IMR-90 (cell line): Measurements from ENCODE around the gene FBXO9. TPM values are rescaled to one million over a fixed set of nuclear protein-coding genes. Genes with fewer than 3 reads are reported as not detected.
A peak's percentile ranks its signal among the peaks of the same experiment; 100 is the strongest.
"Not testable (repeated sequence)": the region's sequence is repeated elsewhere in the genome, so short reads cannot be mapped to it uniquely, and the experiment has no call there.

ENCODE experiments used
- ATAC-seq: fragments of 200-7000 bp; cut with Tn5 transposase; 2 replicates; pipeline ENCODE4 v1.9.1; 2020; ENCODE audit warnings: low read depth, mild to moderate bottlenecking, moderate library complexity
- BruUV-seq: library from RNA; stranded (reverse); fragments of 400-500 nt; replicated peaks from 2 replicates; lab custom pipeline; 2021; lab: Mats Ljungman, UMichigan
- CTCF ChIA-PET: fragments of 300-600 bp; formaldehyde crosslinking; extraction: SDS; loops from one replicate; lab custom pipeline; 2021; ENCODE audit warnings: antibody characterized with exemption; lab: Yijun Ruan, JAX
- POLR2A ChIA-PET: fragments of 300-600 bp; sonication (Branson Sonifier 250); formaldehyde crosslinking; loops from one replicate; lab custom pipeline; 2022; ENCODE audit warnings: antibody characterized with exemption; ENCODE audit not compliant: unreplicated experiment; lab: Charles Lee
- DNase-seq: peaks from one replicate; pipeline ENCODE4 v3.0.0; 2013
- H2AFZ ChIP-seq: replicated peaks from 2 replicates; pipeline ENCODE3; 2013; ENCODE audit warnings: low read length, mild to moderate bottlenecking; ENCODE audit not compliant: poor library complexity
- H2AK5ac ChIP-seq: 2 replicates; pipeline ENCODE4 v1.6.1; 2013; ENCODE audit warnings: low read depth, low read length, inconsistent platforms
- H2AK9ac ChIP-seq: replicated peaks from 2 replicates; pipeline ENCODE3; 2013; ENCODE audit warnings: mild to moderate bottlenecking, low read depth, low read length, moderate library complexity; ENCODE audit not compliant: poor library complexity
- H2BK120ac ChIP-seq: 2 replicates; pipeline ENCODE4 v1.6.1; 2013; ENCODE audit warnings: low read depth, low read length, inconsistent platforms
- H2BK15ac ChIP-seq: 3 replicates; pipeline ENCODE4 v1.6.1; 2013; ENCODE audit warnings: low read depth, low read length, inconsistent platforms
- H2BK20ac ChIP-seq: 2 replicates; pipeline ENCODE4 v1.6.1; 2013; ENCODE audit warnings: low read depth, mild to moderate bottlenecking, inconsistent platforms, low read length, moderate library complexity
- H2BK5ac ChIP-seq: 2 replicates; pipeline ENCODE4 v1.6.1; 2013; ENCODE audit warnings: mild to moderate bottlenecking, low read depth, low read length, inconsistent platforms; ENCODE audit not compliant: poor library complexity, severe bottlenecking
- H3K14ac ChIP-seq: replicated peaks from 2 replicates; pipeline ENCODE4 v1.6.1; 2013; ENCODE audit warnings: low read depth, low read length, inconsistent platforms
- H3K18ac ChIP-seq: 2 replicates; pipeline ENCODE4 v1.6.1; 2013; ENCODE audit warnings: low read depth, low read length, control low read depth
- H3K23ac ChIP-seq: 2 replicates; pipeline ENCODE4 v1.6.1; 2013; ENCODE audit warnings: low read depth, low read length, inconsistent platforms
- H3K27ac ChIP-seq: 2 replicates; pipeline ENCODE4 v1.5.1; 2013; ENCODE audit warnings: mild to moderate bottlenecking, control low read depth, low read length; ENCODE audit not compliant: insufficient read depth
- H3K27me3 ChIP-seq: 2 replicates; pipeline ENCODE4 v1.6.1; 2013; ENCODE audit warnings: low read length; ENCODE audit not compliant: control insufficient read depth, insufficient read depth
- H3K36me3 ChIP-seq: 2 replicates; pipeline ENCODE4 v1.6.1; 2013; ENCODE audit warnings: low read length, mixed read lengths; ENCODE audit not compliant: control insufficient read depth, insufficient read depth
- H3K4ac ChIP-seq: 2 replicates; pipeline ENCODE4 v1.6.1; 2013; ENCODE audit warnings: low read depth, low read length, inconsistent platforms
- H3K4me1 ChIP-seq: 2 replicates; pipeline ENCODE4 v1.6.1; 2013; ENCODE audit warnings: low read length, mixed read lengths; ENCODE audit not compliant: control insufficient read depth, insufficient read depth
- H3K4me2 ChIP-seq: 2 replicates; pipeline ENCODE4 v1.6.1; 2013; ENCODE audit warnings: low read depth, mild to moderate bottlenecking, control low read depth, low read length, moderate library complexity
- H3K4me3 ChIP-seq: 2 replicates; pipeline ENCODE4 v1.5.1; 2013; ENCODE audit warnings: low read depth, mild to moderate bottlenecking, control low read depth, low read length, moderate library complexity; ENCODE audit not compliant: insufficient read depth
- H3K56ac ChIP-seq: 2 replicates; pipeline ENCODE4 v1.6.1; 2013; ENCODE audit warnings: low read length, inconsistent platforms; ENCODE audit not compliant: insufficient read depth; ENCODE audit errors: extremely low read depth
- H3K79me1 ChIP-seq, 2 experiments: 2 replicates each; pipeline ENCODE4 v1.6.1; 2013; ENCODE audit warnings: low read length in 2 of 2, inconsistent platforms in 1 of 2, low read depth in 1 of 2
- H3K9ac ChIP-seq: 2 replicates; pipeline ENCODE4 v1.6.1; 2013; ENCODE audit warnings: low read depth, low read length, control low read depth
- H3K9me1 ChIP-seq: 2 replicates; pipeline ENCODE4 v1.6.1; 2013; ENCODE audit warnings: low read length, inconsistent platforms; ENCODE audit not compliant: insufficient read depth
- H3K9me3 ChIP-seq: 2 replicates; pipeline ENCODE4 v1.6.1; 2013; ENCODE audit warnings: low read length; ENCODE audit not compliant: control insufficient read depth, insufficient read depth
- H4K20me1 ChIP-seq: 2 replicates; pipeline ENCODE4 v1.6.1; 2013; ENCODE audit warnings: low read length, inconsistent platforms; ENCODE audit not compliant: insufficient read depth
- H4K5ac ChIP-seq: 2 replicates; pipeline ENCODE4 v1.6.1; 2013; ENCODE audit warnings: mild to moderate bottlenecking, low read depth, low read length, control low read depth
- H4K8ac ChIP-seq, 2 experiments: 2 replicates each; pipeline ENCODE4 v1.6.1; 2013; ENCODE audit warnings: low read depth in 2 of 2, low read length in 2 of 2, control low read depth in 1 of 2, inconsistent platforms in 1 of 2
- H4K91ac ChIP-seq: 2 replicates; pipeline ENCODE4 v1.6.1; 2013; ENCODE audit warnings: low read depth, low read length, inconsistent platforms; ENCODE audit not compliant: insufficient read depth
- ELK1 ChIP-seq: fragments of 150-350 bp; IDR thresholded peaks from 2 replicates; pipeline ENCODE4 v1.6.1; 2016; ENCODE audit warnings: low read depth, mild to moderate bottlenecking, low read length, moderate library complexity, borderline replicate concordance
- WGBS, 2 experiments: methylation state at CpG; one replicate each; pipeline versions ENCODE4 v1.1.5 to v1.1.7; 2013; ENCODE audit warnings: missing lambda C conversion rate in 2 of 2; ENCODE audit not compliant: insufficient read length in 1 of 2; ENCODE audit errors: extremely low coverage in 2 of 2; 5-methylcytosine and 5-hydroxymethylcytosine counted together
- dilution Hi-C: fragments of 300-500 bp; cut with HindIII; formaldehyde crosslinking; loops from one replicate; pipeline ENCODE4 v1.14.3; 2018; ENCODE audit warnings: low sequenced_read_pairs; ENCODE audit not compliant: unreplicated experiment
- in situ Hi-C: fragments of 300-500 bp; cut with MboI; formaldehyde crosslinking; loops from 3 replicates; pipeline ENCODE4 v1.14.3; 2019; ENCODE audit warnings: low sequenced_read_pairs, inconsistent platforms, mixed read lengths
- intact Hi-C: fragments of 100-400 bp; cut with micrococcal nuclease; formaldehyde crosslinking; loops from 2 replicates; pipeline ENCODE4 v1.10.0; 2022
- polyA plus RNA-seq, 3 experiments: library from polyadenylated mRNA; depleted of rRNA; stranded (reverse); fragments of >200 nt; gene quantifications; 2 replicates each; pipeline ENCODE4 v1.2.3, GENCODE V29; 2012; ENCODE audit warnings: low replicate concordance in 1 of 3
- total RNA-seq: library from RNA; depleted of rRNA; stranded (reverse); fragments of >200 nt; gene quantifications from 2 replicates; pipeline ENCODE4 v1.2.3, GENCODE V29; 2012

The FBXO9 gene
- total and polyA plus RNA-seq, 2 of the 4 experiments (the other 2 are of a cell fraction), result 49.6 to 65.9 TPM

- peak overlapping the region; percentile 75 for H3K4me3 ChIP-seq
- peak overlapping the region; percentile 90; the same call in 1 of the 2 replicates for H3K56ac ChIP-seq
- H4K91ac ChIP-seq, result no peak overlapping the region
- H2BK15ac ChIP-seq, result 0 out of 3 replicates have a peak overlapping the region, but pooled peaks have one; percentile 96
- H3K18ac ChIP-seq, result no peak overlapping the region; the same call in 1 of the 2 replicates
- in situ Hi-C loops (no loop called here), intact Hi-C loops (no loop called here), dilution Hi-C loops (no loop called here)
- H3K4ac ChIP-seq, result peak overlapping the region; percentile 97; the same call in 1 of the 2 replicates
- ChIA-PET POLR2A (no interaction called here), CTCF (no interaction called here)
- no peak overlapping the region for H2AK9ac ChIP-seq
- H3K9me3 ChIP-seq, result no peaks in the 10 kb centered on the region
- H3K14ac ChIP-seq, result no peak overlapping the region
- peaks cover 8% of the 10 kb centered on the region for H3K4me1 ChIP-seq
- no peaks in the 10 kb centered on the region for H3K36me3 ChIP-seq
- peak overlapping the region; percentile 95 for H3K23ac ChIP-seq
- 0 out of 2 replicates have a peak overlapping the region, but pooled peaks have one; percentile 73 for H3K27ac ChIP-seq
- DNase-seq (no peak), ATAC-seq (no peak)
- no TSS peak for BruUV-seq
- peak overlapping the region; percentile 87 for H3K4me2 ChIP-seq
- no peaks in the 10 kb centered on the region for H3K27me3 ChIP-seq
- peak overlapping the region; percentile 85 for H2BK5ac ChIP-seq
- peak overlapping the region; percentile 96 for H2BK120ac ChIP-seq
- peaks cover 20 to 42% of the 10 kb centered on the region in 2 experiments for H3K79me1 ChIP-seq
- H2BK20ac ChIP-seq, result peak overlapping the region; percentile 92
- H4K8ac ChIP-seq, result peak overlapping the region; percentile 47 to 98
- no peak for TF ChIP-seq ELK1
- H4K5ac ChIP-seq, result peak overlapping the region; percentile 94; the same call in 1 of the 2 replicates
- peaks cover 12% of the 10 kb centered on the region; the same call in 1 of the 2 replicates for H4K20me1 ChIP-seq
- no CpG with 5 or more reads among the region's 5 CpGs for WGBS, 2 experiments
- no peak overlapping the region for H2AFZ ChIP-seq
- H2AK5ac ChIP-seq, result no peak overlapping the region
- H3K9ac ChIP-seq, result peak overlapping the region; percentile 93
- 0 out of 2 replicates have a peak, but pooled peaks cover 5% of the 10 kb centered on the region for H3K9me1 ChIP-seq
Measured at GRCh38 chr6:53062169-53062539, 3.0 kb upstream of the FBXO9 start.

GRCh38 chr6:53064255-53064654 lies 949 bp upstream of the FBXO9 start:
- CTCF ChIA-PET, H4K5ac ChIP-seq, BruUV-seq, H3K9ac ChIP-seq, H2BK15ac ChIP-seq, H3K14ac ChIP-seq, H2BK20ac ChIP-seq, in situ Hi-C loops, H2AK5ac ChIP-seq, H3K27me3 ChIP-seq, DNase-seq, H3K36me3 ChIP-seq, H3K9me1 ChIP-seq, H2BK120ac ChIP-seq, dilution Hi-C loops, H3K56ac ChIP-seq, H2BK5ac ChIP-seq, H3K4ac ChIP-seq, H3K23ac ChIP-seq, POLR2A ChIA-PET, H3K4me3 ChIP-seq, ATAC-seq, H4K8ac ChIP-seq, H3K27ac ChIP-seq, H3K9me3 ChIP-seq, H3K4me1 ChIP-seq, intact Hi-C loops, H3K18ac ChIP-seq, H3K4me2 ChIP-seq, H2AFZ ChIP-seq, H4K91ac ChIP-seq, H2AK9ac ChIP-seq: not testable (repeated sequence)
- 100% methylated on average over 4 of the region's 16 CpGs; no CpG with 5 or more reads in 1 of the 2 experiments for WGBS, 2 experiments
- H3K79me1 ChIP-seq, result peaks cover 5 to 39% of the 10 kb centered on the region in 2 experiments; a peak in 2 of 4 replicates
- peaks cover 13% of the 10 kb centered on the region; the same call in 1 of the 2 replicates for H4K20me1 ChIP-seq
